ENCODE results near the gene MYL7.

Gene MYL7

DNA sequence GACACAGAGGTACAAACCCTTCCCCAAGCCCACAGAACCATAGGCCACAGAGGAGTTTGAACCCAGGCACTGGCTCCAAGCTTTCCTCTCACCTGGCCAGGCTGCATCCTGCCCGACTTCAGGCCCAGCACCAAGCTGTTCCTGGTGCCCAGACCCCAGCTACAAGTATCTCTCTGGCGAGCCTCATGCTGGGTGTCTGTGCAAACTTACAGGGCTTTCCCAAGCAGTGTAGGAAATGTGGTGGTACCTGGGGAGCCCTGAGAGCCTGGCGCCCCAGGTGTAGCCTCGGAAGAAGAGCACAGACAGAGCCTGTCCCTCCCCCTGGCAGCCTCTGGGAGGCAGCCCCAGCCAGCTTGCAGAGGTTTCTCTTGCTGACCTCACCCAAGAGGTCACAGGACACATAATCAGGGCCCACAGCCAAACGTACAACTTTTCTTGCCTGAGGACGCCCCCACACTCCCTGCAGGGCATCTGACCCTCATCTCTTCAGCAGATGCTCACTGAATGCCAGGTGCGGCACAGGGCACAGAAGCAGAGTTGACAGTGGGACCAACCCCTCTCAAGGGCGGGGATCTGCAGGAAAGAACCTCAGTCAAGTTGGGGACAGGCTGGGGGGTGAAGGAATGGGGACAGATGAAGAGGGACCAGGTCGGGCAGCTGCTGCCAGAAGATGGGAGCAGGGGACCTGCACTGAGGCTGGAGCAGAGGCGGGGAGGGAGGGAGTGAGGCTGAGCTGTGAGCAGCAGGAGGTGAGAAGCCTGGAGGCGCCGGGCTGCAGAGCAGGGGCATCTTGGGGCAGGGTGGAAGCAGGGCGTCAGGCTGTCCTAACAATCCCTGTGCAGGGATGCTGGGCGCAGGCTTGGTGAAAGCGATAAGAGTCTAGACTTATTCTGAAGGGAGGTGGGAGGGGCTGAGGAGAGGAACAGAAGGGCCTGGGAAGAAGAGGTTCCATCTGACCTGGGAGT, 16.3 kb upstream of the MYL7 start:
- peaks cover 12% of the 10 kb centered on the region for H3K27me3 Mint-ChIP-seq (ENCODE audit: low read depth, poor library complexity)
- peaks cover 16% of the 10 kb centered on the region for H3K4me1 Mint-ChIP-seq
- peak overlapping the region; percentile 86 for H3K27ac Mint-ChIP-seq
- DNase-seq: no peak
- H3K9me3 Mint-ChIP-seq: no peaks in the 10 kb centered on the region
- H3K36me3 Mint-ChIP-seq (ENCODE audit: low read depth): no peaks in the 10 kb centered on the region
- no peak overlapping the region for H3K4me3 Mint-ChIP-seq
- TF ChIP-seq, protein P1, sequence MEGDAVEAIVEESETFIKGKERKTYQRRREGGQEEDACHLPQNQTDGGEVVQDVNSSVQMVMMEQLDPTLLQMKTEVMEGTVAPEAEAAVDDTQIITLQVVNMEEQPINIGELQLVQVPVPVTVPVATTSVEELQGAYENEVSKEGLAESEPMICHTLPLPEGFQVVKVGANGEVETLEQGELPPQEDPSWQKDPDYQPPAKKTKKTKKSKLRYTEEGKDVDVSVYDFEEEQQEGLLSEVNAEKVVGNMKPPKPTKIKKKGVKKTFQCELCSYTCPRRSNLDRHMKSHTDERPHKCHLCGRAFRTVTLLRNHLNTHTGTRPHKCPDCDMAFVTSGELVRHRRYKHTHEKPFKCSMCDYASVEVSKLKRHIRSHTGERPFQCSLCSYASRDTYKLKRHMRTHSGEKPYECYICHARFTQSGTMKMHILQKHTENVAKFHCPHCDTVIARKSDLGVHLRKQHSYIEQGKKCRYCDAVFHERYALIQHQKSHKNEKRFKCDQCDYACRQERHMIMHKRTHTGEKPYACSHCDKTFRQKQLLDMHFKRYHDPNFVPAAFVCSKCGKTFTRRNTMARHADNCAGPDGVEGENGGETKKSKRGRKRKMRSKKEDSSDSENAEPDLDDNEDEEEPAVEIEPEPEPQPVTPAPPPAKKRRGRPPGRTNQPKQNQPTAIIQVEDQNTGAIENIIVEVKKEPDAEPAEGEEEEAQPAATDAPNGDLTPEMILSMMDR (IDR thresholded peaks at IDR 0.05): no peak

DNA sequence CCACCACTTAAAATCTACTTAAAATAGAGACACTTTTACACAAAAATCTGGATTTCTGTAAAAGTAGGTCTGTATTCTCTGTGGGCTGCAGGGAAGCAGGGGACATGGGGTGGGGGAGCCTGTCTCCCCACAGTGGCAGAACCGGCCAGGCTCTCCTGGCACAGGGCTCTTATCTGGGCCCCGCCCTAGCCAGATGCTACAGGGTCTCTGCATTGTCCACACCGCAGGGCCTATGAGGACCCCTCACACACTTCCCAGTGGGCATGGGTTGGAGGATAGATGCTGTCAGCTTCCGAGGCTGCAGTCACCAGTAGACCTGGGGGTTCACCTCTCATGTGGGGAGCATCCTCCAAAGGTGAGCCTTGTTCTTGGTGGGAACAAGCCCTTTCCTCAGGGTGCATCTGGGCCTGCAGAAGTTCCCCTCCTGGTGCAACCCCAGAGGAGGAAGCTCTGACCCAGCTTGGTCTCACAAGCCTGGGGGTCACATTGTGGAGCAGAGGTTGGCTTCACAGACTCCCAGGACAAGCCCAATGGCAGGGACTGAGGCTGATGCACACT, 15.4 kb upstream of the MYL7 start:
- no peak for DNase-seq
- Mint-ChIP-seq H3K27me3 (ENCODE audit: low read depth, poor library complexity) (peaks cover 12% of the 10 kb centered on the region), H3K4me1 (peaks cover 21% of the 10 kb centered on the region), H3K9me3 (no peaks in the 10 kb centered on the region), H3K4me3 (no peak overlapping the region), H3K36me3 (ENCODE audit: low read depth) (no peaks in the 10 kb centered on the region), H3K27ac (no peak overlapping the region)
- TF ChIP-seq, protein P1 (IDR thresholded peaks at IDR 0.05): no peak

DNA sequence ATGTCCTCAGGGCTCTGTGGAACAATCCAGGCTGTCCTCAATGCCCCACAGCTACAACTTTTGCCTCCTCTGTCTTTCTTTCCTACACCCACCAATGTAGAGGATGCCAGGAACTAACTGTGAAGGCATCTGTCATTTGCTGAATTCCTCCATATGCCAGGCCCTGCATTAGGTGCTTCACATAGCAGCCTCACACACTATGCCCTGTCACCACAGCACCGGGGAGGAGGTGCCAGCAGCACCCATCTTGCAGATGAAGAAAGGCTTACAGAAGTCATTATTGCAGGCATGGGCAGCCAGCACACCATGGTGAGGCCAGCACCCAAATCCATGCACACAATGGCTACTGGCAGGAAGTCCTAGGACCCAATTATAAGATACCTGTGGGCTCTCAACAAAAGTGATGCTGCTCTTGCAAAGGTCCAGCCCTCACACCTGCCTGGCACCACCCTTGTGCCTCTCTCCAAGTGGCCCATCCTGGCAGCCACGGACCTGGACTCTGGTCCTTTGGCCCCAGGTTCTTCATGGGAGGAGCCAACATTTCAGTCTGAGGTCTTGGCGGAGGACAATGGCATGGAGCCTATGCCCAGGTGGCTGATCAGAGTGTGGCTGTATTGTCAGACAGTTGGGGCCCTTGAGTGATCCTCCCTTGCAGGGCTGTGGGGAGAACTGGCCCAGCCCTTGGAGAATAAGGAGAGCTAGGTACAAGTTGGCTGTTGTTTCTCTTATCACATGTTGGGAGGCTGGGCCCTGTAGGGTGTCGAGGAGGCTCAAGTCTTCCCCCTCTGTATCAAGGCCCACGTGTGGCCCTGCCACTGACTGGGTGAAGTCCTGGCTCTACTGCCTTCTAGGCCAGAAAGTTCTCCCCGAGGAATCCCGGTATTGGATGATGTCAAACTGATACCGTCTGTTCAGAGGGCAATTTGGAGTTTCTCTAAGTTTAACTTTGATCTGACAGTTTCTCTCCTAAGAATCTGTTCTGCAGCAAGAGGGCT, 14.4 kb upstream of the MYL7 start:
- no peak for DNase-seq
- Mint-ChIP-seq H3K4me3 (no peak overlapping the region), H3K27me3 (ENCODE audit: low read depth, poor library complexity) (peaks cover 15% of the 10 kb centered on the region)

DNA sequence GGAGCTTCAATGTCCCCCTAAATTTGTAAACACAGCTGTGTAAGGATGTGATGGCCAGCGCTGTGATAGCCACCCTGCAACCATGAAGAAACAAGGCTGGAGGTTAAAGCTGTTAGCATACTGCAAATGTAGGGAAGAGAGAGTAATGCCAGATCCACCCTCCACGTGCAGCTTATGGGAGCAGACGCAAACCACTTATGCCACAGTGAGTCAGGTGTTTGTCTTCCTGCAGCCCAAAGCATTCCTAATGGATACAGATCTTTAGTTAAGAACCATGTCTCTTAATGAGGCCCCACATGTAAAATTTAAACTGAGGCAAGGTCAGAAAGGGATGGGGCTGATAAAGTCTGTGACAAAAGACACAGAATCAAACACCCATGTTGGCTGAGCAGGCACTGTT, 13.6 kb upstream of the MYL7 start:
- no peak for DNase-seq
- Mint-ChIP-seq H3K27ac (no peak overlapping the region), H3K36me3 (ENCODE audit: low read depth) (no peaks in the 10 kb centered on the region), H3K9me3 (no peaks in the 10 kb centered on the region), H3K4me3 (no peak overlapping the region), H3K27me3 (ENCODE audit: low read depth, poor library complexity) (peaks cover 15% of the 10 kb centered on the region), H3K4me1 (peaks cover 37% of the 10 kb centered on the region)
- TF ChIP-seq, protein P1 (IDR thresholded peaks at IDR 0.05): no peak

More for the DNA sequence above, 14.4 kb upstream of the MYL7 start:
- Mint-ChIP-seq H3K4me1 (peaks cover 32% of the 10 kb centered on the region), H3K27ac (no peak overlapping the region), H3K9me3 (no peaks in the 10 kb centered on the region), H3K36me3 (ENCODE audit: low read depth) (no peaks in the 10 kb centered on the region)
- TF ChIP-seq, protein P1 (IDR thresholded peaks at IDR 0.05): no peak

DNA sequence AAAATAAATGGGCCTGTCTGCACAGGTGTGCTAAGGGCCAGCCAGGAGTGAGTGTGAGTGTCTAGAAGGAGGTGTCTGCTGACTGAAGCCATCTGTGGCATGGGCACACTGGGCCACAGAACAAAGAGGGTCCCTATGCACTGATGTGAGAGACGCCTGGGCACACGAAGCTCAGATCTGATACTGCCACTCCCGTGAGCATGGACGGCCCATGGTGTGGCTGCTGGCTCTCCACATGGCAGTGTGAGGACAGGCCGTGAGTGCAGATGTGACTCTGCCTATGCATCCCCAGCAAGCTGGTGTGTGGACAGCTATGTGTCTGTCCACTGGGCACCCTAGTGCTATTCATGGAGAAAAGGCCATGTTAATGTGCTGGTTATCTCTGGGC, 12.8 kb upstream of the MYL7 start:
- Mint-ChIP-seq H3K27me3 (ENCODE audit: low read depth, poor library complexity) (peaks cover 17% of the 10 kb centered on the region), H3K27ac (no peak overlapping the region), H3K9me3 (no peaks in the 10 kb centered on the region), H3K36me3 (ENCODE audit: low read depth) (no peaks in the 10 kb centered on the region), H3K4me3 (no peak overlapping the region), H3K4me1 (peaks cover 37% of the 10 kb centered on the region)
- no peak for DNase-seq
- TF ChIP-seq, protein P1 (IDR thresholded peaks at IDR 0.05): no peak
